H9 (cell line): ENCODE measurements around the gene MAPK6. TPM values are rescaled to one million over a fixed set of nuclear protein-coding genes. Genes with fewer than 3 reads are reported as not detected.

Source experiments
- DNase-seq: peaks from one replicate; pipeline ENCODE4 v3.0.0-alpha.2; 2017
- H2AFZ ChIP-seq: one replicate; pipeline ENCODE4 v1.6.1; 2013; ENCODE audit warnings: mild to moderate bottlenecking, low read length, control low read depth, moderate library complexity
- H2AK5ac ChIP-seq: 2 replicates; pipeline ENCODE4 v1.6.1; 2013; ENCODE audit warnings: low read length, control low read depth, mixed read lengths; ENCODE audit not compliant: insufficient read length
- H2BK120ac ChIP-seq: one replicate; pipeline ENCODE4 v1.6.1; 2013; ENCODE audit warnings: low read depth, mild to moderate bottlenecking, low read length, control low read depth, inconsistent platforms; ENCODE audit not compliant: poor library complexity, severe bottlenecking
- H2BK12ac ChIP-seq: 2 replicates; pipeline ENCODE4 v1.6.1; 2013; ENCODE audit warnings: low read length, control low read depth, mixed read lengths, low read depth; ENCODE audit not compliant: insufficient read length
- H2BK15ac ChIP-seq: 2 replicates; pipeline ENCODE4 v1.6.1; 2013; ENCODE audit warnings: low read depth, low read length, control low read depth
- H2BK20ac ChIP-seq: one replicate; pipeline ENCODE4 v1.6.1; 2013; ENCODE audit warnings: low read depth, mild to moderate bottlenecking, low read length, control low read depth, inconsistent platforms; ENCODE audit not compliant: poor library complexity, severe bottlenecking
- H2BK5ac ChIP-seq: 2 replicates; pipeline ENCODE4 v1.6.1; 2013; ENCODE audit warnings: low read length, control low read depth, mixed read lengths; ENCODE audit not compliant: insufficient read length
- H3K14ac ChIP-seq: 2 replicates; pipeline ENCODE4 v1.6.1; 2013; ENCODE audit warnings: low read length, control low read depth; ENCODE audit not compliant: insufficient read depth
- H3K18ac ChIP-seq: 2 replicates; pipeline ENCODE4 v1.6.1; 2013; ENCODE audit warnings: low read depth, mild to moderate bottlenecking, mixed read lengths, low read length, control low read depth; ENCODE audit not compliant: insufficient read length
- H3K23ac ChIP-seq: 2 replicates; pipeline ENCODE4 v1.6.1; 2013; ENCODE audit warnings: low read length, control low read depth, mixed read lengths, low read depth; ENCODE audit not compliant: insufficient read length
- H3K23me2 ChIP-seq: 2 replicates; pipeline ENCODE4 v1.6.1; 2013; ENCODE audit warnings: low read depth, mild to moderate bottlenecking, mixed read lengths, low read length, control low read depth; ENCODE audit not compliant: insufficient read length, poor library complexity, severe bottlenecking
- H3K27ac ChIP-seq: 2 replicates; pipeline ENCODE4 v1.5.1; 2013; ENCODE audit warnings: low read length, control low read depth, mixed read lengths, low read depth; ENCODE audit not compliant: insufficient read length
- H3K27me3 ChIP-seq: 2 replicates; pipeline ENCODE4 v1.6.1; 2013; ENCODE audit warnings: low read length, control low read depth, inconsistent platforms; ENCODE audit not compliant: insufficient read depth
- H3K4ac ChIP-seq: 2 replicates; pipeline ENCODE4 v1.6.1; 2013; ENCODE audit warnings: low read depth, mild to moderate bottlenecking, control low read depth, inconsistent platforms, low read length, moderate library complexity
- H3K4me1 ChIP-seq: 2 replicates; pipeline ENCODE4 v1.6.1; 2013; ENCODE audit warnings: low read length, control low read depth, inconsistent platforms; ENCODE audit not compliant: insufficient read depth
- H3K4me2 ChIP-seq: 2 replicates; pipeline ENCODE4 v1.6.1; 2013; ENCODE audit warnings: low read length, control low read depth, mixed read lengths; ENCODE audit not compliant: insufficient read length, insufficient read depth
- H3K56ac ChIP-seq: 2 replicates; pipeline ENCODE4 v1.6.1; 2013; ENCODE audit warnings: low read depth, mild to moderate bottlenecking, mixed read lengths, low read length, control low read depth; ENCODE audit not compliant: insufficient read length
- H3K79me1 ChIP-seq: 2 replicates; pipeline ENCODE4 v1.6.1; 2013; ENCODE audit warnings: low read depth, mild to moderate bottlenecking, moderate library complexity, low read length, control low read depth, inconsistent platforms; ENCODE audit not compliant: insufficient read depth, poor library complexity, severe bottlenecking
- H3K79me2 ChIP-seq: 2 replicates; pipeline ENCODE4 v1.6.1; 2013; ENCODE audit warnings: low read length, control low read depth, inconsistent platforms; ENCODE audit not compliant: insufficient read depth
- H3K9ac ChIP-seq: 2 replicates; pipeline ENCODE4 v1.6.1; 2013; ENCODE audit warnings: low read length, control low read depth, mixed read lengths; ENCODE audit not compliant: insufficient read length; ENCODE audit errors: extremely low read depth
- H3K9me3 ChIP-seq: one replicate; pipeline ENCODE4 v1.6.1; 2013; ENCODE audit warnings: low read depth, low read length, inconsistent platforms; ENCODE audit not compliant: control insufficient read depth
- H3T11ph ChIP-seq: one replicate; pipeline ENCODE4 v1.6.1; 2013; ENCODE audit warnings: mild to moderate bottlenecking, low read length, control low read depth, inconsistent platforms
- H4K20me1 ChIP-seq: one replicate; pipeline ENCODE4 v1.6.1; 2013; ENCODE audit not compliant: control insufficient read depth, insufficient read length, insufficient read depth
- H4K5ac ChIP-seq: 2 replicates; pipeline ENCODE4 v1.6.1; 2013; ENCODE audit warnings: low read depth, mild to moderate bottlenecking, mixed read lengths, low read length, control low read depth; ENCODE audit not compliant: insufficient read length
- H4K8ac ChIP-seq: replicated peaks from 2 replicates; pipeline ENCODE4 v1.6.1; 2013; ENCODE audit warnings: low read length, control low read depth, mixed read lengths, low read depth; ENCODE audit not compliant: insufficient read length
- H4K91ac ChIP-seq: 2 replicates; pipeline ENCODE4 v1.6.1; 2013; ENCODE audit warnings: low read depth, mild to moderate bottlenecking, moderate library complexity, mixed read lengths, low read length, control low read depth; ENCODE audit not compliant: insufficient read length
- H3K27ac Mint-ChIP-seq, 3 experiments: 2 replicates in 2 of 3; 3 replicates in 1 of 3; pipeline ENCODE4 v1.8.0; 2020 to 2021; ENCODE audit warnings: mixed read lengths in 3 of 3, mild to moderate bottlenecking in 1 of 3, moderate library complexity in 1 of 3
- H3K27me3 Mint-ChIP-seq: 2 replicates; pipeline ENCODE4 v1.8.0; 2021; ENCODE audit warnings: low read depth, mild to moderate bottlenecking, moderate library complexity, mixed read lengths
- H3K36me3 Mint-ChIP-seq, 3 experiments: 2 replicates in 2 of 3; 3 replicates in 1 of 3; pipeline ENCODE4 v1.8.0; 2020 to 2021; ENCODE audit warnings: low read depth in 3 of 3, mixed read lengths in 3 of 3; ENCODE audit not compliant: insufficient read depth in 1 of 3
- H3K4me1 Mint-ChIP-seq, 2 experiments: 2 replicates each; pipeline ENCODE4 v1.8.0; 2020; ENCODE audit warnings: mixed read lengths in 2 of 2
- H3K4me3 Mint-ChIP-seq, 2 experiments: 2 replicates in 1 of 2; 3 replicates in 1 of 2; pipeline ENCODE4 v1.8.0; 2020 to 2021; ENCODE audit warnings: mild to moderate bottlenecking in 2 of 2, mixed read lengths in 2 of 2, moderate library complexity in 1 of 2
- H3K9me3 Mint-ChIP-seq, 2 experiments: 2 replicates in 1 of 2; 3 replicates in 1 of 2; pipeline ENCODE4 v1.8.0; 2020; ENCODE audit warnings: mild to moderate bottlenecking in 2 of 2, mixed read lengths in 2 of 2, moderate library complexity in 1 of 2
- WGBS: extraction: QIAGEN DNeasy Blood & Tissue Kit; methylation state at CpG from one replicate; pipeline ENCODE4 v1.1.7; 2013; ENCODE audit warnings: missing lambda C conversion rate, low lambda C conversion rate, mixed read lengths; ENCODE audit not compliant: insufficient read length; ENCODE audit errors: extremely low coverage; 5-methylcytosine and 5-hydroxymethylcytosine counted together
- total RNA-seq: library from RNA; stranded (reverse); gene quantifications from 2 replicates; pipeline ENCODE4 v1.2.1, GENCODE V29; 2021
- TF ChIP-seq, protein P1 (sequence below): fragments of 200-600 bp; sonication (generic); conservative IDR thresholded peaks from 3 replicates; pipeline ENCODE4 v1.8.0; 2021; ENCODE audit warnings: antibody characterized with exemption, mild to moderate bottlenecking

The MAPK6 gene
- total RNA-seq, 1 experiment from 2014 or later, result 88.6 TPM

GRCh38 chr15:52003710-52004109 is 15.3 kb upstream of the MAPK6 start:
- Histone ChIP-seq H3K23ac (no peak overlapping the region), H3K27ac (no peak overlapping the region), H3K4ac (no peak overlapping the region), H4K8ac (no peak overlapping the region), H3K4me1 (no peaks in the 10 kb centered on the region), H3K79me1 (no peaks in the 10 kb centered on the region), H4K20me1 (no peaks in the 10 kb centered on the region), H2BK12ac (no peak overlapping the region), H2BK120ac (no peak overlapping the region), H3K23me2 (no peaks in the 10 kb centered on the region), H2AFZ (no peak overlapping the region), H3K14ac (no peak overlapping the region), H4K5ac (no peak overlapping the region), H3K27me3 (no peaks in the 10 kb centered on the region), H3K79me2 (no peaks in the 10 kb centered on the region), H2BK20ac (no peak overlapping the region), H2BK15ac (no peak overlapping the region), H3K9me3 (no peaks in the 10 kb centered on the region), H2BK5ac (no peak overlapping the region), H2AK5ac (no peak overlapping the region), H3K9ac (no peak overlapping the region), H3K56ac (no peak overlapping the region), H3K18ac (no peak overlapping the region), H4K91ac (no peak overlapping the region), H3T11ph (no peak overlapping the region), H3K4me2 (no peak overlapping the region)
- Mint-ChIP-seq H3K27me3 (no peaks in the 10 kb centered on the region), H3K27ac (no peak overlapping the region; a peak in 1 of 7 replicates), H3K4me1 (no peaks in the 10 kb centered on the region), H3K4me3 (no peak overlapping the region), H3K9me3 (peaks cover 0 to 2% of the 10 kb centered on the region in 2 experiments; a peak in 1 of 5 replicates), H3K36me3 (no peaks in the 10 kb centered on the region)
- no peak for DNase-seq
- TF ChIP-seq, protein P1, sequence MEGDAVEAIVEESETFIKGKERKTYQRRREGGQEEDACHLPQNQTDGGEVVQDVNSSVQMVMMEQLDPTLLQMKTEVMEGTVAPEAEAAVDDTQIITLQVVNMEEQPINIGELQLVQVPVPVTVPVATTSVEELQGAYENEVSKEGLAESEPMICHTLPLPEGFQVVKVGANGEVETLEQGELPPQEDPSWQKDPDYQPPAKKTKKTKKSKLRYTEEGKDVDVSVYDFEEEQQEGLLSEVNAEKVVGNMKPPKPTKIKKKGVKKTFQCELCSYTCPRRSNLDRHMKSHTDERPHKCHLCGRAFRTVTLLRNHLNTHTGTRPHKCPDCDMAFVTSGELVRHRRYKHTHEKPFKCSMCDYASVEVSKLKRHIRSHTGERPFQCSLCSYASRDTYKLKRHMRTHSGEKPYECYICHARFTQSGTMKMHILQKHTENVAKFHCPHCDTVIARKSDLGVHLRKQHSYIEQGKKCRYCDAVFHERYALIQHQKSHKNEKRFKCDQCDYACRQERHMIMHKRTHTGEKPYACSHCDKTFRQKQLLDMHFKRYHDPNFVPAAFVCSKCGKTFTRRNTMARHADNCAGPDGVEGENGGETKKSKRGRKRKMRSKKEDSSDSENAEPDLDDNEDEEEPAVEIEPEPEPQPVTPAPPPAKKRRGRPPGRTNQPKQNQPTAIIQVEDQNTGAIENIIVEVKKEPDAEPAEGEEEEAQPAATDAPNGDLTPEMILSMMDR, result no peak
- no CpG with 5 or more reads among the region's 1 CpG for WGBS
